SK-N-MC (cell line): Measurements from ENCODE around the gene SPRR2F.

Experiments
- FOXP2 ChIP-seq: optimal IDR thresholded peaks from 2 replicates; pipeline ENCODE3; 2011; ENCODE audit warnings: mild to moderate bottlenecking, moderate library complexity; ENCODE audit not compliant: insufficient read depth; ENCODE audit errors: extremely low read length, control extremely low read depth
- POLR2AphosphoS5 ChIP-seq: IDR thresholded peaks from 2 replicates; pipeline ENCODE4 v1.6.1; 2012; ENCODE audit warnings: mild to moderate bottlenecking, low read depth, low read length, borderline replicate concordance

DNA sequence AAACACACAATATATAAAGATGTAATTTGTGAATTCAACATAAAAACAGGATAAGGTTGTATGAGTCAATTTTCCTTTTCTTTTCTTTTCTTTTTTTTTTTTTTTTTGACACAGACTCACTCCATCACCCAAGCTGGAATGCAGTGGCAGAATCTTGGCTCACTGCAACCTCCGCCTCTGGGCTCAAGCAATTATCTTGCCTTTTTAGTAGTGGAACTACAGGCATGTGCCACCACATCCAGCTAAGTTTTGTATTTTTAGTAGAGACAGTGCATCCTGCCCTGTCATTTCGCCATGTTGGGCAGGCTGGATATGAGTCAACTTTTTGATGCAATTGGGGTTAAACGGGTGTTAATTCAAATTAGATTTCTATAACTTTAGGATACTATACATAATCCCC lies 31.6 kb downstream of the SPRR2F start:
- TF ChIP-seq POLR2AphosphoS5 = no peak
- TF ChIP-seq FOXP2 = no peak
